HG02678 (cell line): ENCODE data around the gene NT5C1B.

Experiments
- ATAC-seq: cut with Tn5 transposase; IDR thresholded peaks from one replicate; pipeline ENCODE4 v1.9.1; 2021; ENCODE audit warnings: mild to moderate bottlenecking, moderate library complexity; ENCODE audit not compliant: unreplicated experiment

Gene NT5C1B

GRCh38 chr2:18518116-18519111 lies 71.0 kb downstream of the NT5C1B start:
- no peak for ATAC-seq

- no peak for ATAC-seq
These were observed 72.0 kb downstream of the NT5C1B start for GRCh38 chr2:18517386-18517785.

- no peak for ATAC-seq
These were observed 73.3 kb downstream of the NT5C1B start for GRCh38 chr2:18516112-18516511.

- ATAC-seq: no peak
These were observed 74.6 kb downstream of the NT5C1B start for GRCh38 chr2:18514526-18515461.
